Activated B cell treated with CpG ODN at 0.5 μM for 24 hours (primary cell): Measurements from ENCODE around the gene IL36RN. TPM values are rescaled to one million over a fixed set of nuclear protein-coding genes. Genes with fewer than 3 reads are reported as not detected.

Experiments
- ATAC-seq: fragments of 200-7000 bp; cut with Tn5 transposase; one replicate; pipeline ENCODE4 v1.10.0; 2021; ENCODE audit warnings: low read depth, mild to moderate bottlenecking, moderate library complexity
- CTCF ChIA-PET: fragments of 350-600 bp; sonication (Branson Sonifier 250); formaldehyde crosslinking; loops from one replicate; lab custom pipeline; 2021; ENCODE audit warnings: antibody characterized with exemption; lab: Charles Lee
- POLR2A ChIA-PET: fragments of 350-600 bp; sonication (Branson Sonifier 250); formaldehyde crosslinking; loops from one replicate; lab custom pipeline; 2021; ENCODE audit warnings: antibody characterized with exemption; lab: Charles Lee
- DNase-seq: peaks from one replicate; pipeline ENCODE4 v3.0.0; 2022
- H3K27ac Mint-ChIP-seq: one replicate; pipeline ENCODE4 v1.8.0; 2020; ENCODE audit warnings: mixed read lengths
- H3K27me3 Mint-ChIP-seq: one replicate; pipeline ENCODE4 v1.8.0; 2021; ENCODE audit warnings: mixed read lengths
- H3K36me3 Mint-ChIP-seq: one replicate; pipeline ENCODE4 v1.8.0; 2021; ENCODE audit warnings: low read depth, mixed read lengths
- H3K4me1 Mint-ChIP-seq: one replicate; pipeline ENCODE4 v1.8.0; 2021; ENCODE audit warnings: mixed read lengths
- H3K4me3 Mint-ChIP-seq: one replicate; pipeline ENCODE4 v1.8.0; 2020; ENCODE audit warnings: mild to moderate bottlenecking, mixed read lengths
- H3K9me3 Mint-ChIP-seq: one replicate; pipeline ENCODE4 v1.8.0; 2020; ENCODE audit warnings: mixed read lengths
- intact Hi-C: fragments of 100-400 bp; cut with micrococcal nuclease; formaldehyde crosslinking; loops from one replicate; pipeline ENCODE4 v1.15.1; 2024
- total RNA-seq: library from RNA; stranded (reverse); gene quantifications from 2 replicates; pipeline ENCODE4 v1.2.3, GENCODE V29; 2022
- TF ChIP-seq, protein P1 (sequence below): fragments of 200-600 bp; IDR thresholded peaks from one replicate; pipeline ENCODE4 v1.8.0; 2022; ENCODE audit warnings: antibody characterized with exemption, mild to moderate bottlenecking

IL36RN gene
- total RNA-seq, 1 donor from 2014 or later = not detected

DNA sequence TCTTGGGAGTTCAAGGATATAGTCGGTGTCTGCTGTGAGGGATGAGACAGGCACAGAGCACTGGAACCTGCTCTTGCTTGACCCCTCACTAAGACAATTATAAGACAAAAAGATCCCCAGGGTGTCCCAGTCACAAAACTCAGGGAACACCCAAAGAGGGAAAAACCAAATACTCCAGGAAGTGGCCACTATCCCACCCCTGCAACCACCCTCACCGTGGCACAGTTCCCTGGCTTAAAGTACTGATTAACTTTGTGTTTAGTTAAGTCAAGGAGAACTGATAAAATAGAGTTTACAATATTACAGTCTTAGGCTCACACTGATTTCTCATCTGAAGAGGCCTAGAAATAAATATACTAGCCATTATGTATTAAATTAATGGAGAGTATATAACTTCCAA lies 19.8 kb upstream of the IL36RN start:
- DNase-seq (no peak), ATAC-seq (no peak)
- H3K4me3 Mint-ChIP-seq = no peak overlapping the region
- H3K4me1 Mint-ChIP-seq = no peaks in the 10 kb centered on the region
- intact Hi-C loops = no loop called here
- H3K9me3 Mint-ChIP-seq = peaks cover 4% of the 10 kb centered on the region
- no peak overlapping the region for H3K27ac Mint-ChIP-seq
- peaks cover 21% of the 10 kb centered on the region for H3K27me3 Mint-ChIP-seq
- TF ChIP-seq, protein P1, sequence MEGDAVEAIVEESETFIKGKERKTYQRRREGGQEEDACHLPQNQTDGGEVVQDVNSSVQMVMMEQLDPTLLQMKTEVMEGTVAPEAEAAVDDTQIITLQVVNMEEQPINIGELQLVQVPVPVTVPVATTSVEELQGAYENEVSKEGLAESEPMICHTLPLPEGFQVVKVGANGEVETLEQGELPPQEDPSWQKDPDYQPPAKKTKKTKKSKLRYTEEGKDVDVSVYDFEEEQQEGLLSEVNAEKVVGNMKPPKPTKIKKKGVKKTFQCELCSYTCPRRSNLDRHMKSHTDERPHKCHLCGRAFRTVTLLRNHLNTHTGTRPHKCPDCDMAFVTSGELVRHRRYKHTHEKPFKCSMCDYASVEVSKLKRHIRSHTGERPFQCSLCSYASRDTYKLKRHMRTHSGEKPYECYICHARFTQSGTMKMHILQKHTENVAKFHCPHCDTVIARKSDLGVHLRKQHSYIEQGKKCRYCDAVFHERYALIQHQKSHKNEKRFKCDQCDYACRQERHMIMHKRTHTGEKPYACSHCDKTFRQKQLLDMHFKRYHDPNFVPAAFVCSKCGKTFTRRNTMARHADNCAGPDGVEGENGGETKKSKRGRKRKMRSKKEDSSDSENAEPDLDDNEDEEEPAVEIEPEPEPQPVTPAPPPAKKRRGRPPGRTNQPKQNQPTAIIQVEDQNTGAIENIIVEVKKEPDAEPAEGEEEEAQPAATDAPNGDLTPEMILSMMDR = no peak
- ChIA-PET POLR2A (no interaction called here), CTCF (no interaction called here)
- H3K36me3 Mint-ChIP-seq = no peaks in the 10 kb centered on the region

DNA sequence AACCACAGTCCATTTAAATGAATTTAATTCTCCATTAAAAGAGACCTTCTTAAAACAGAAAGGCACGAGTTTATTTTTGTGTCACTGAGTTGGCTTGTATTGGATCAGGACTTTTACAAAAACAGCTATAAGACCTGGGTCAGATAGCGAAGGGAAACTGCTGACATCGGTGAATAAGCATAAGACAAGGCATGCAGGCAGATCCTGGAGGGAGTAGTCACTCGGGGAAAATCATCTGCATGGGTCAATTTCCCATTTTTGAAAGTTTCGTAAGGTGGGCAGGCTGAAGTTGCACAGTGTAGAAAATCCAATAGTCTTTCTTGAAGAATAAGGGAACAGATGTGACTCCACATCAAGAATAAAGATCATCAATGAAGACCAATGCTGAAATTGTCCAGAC lies 19.3 kb upstream of the IL36RN start:
- intact Hi-C loops = no loop called here
- H3K27ac Mint-ChIP-seq = no peak overlapping the region
- H3K36me3 Mint-ChIP-seq = no peaks in the 10 kb centered on the region
- DNase-seq (no peak), ATAC-seq (no peak)
- H3K4me3 Mint-ChIP-seq = no peak overlapping the region
- TF ChIP-seq, protein P1 = no peak
- ChIA-PET CTCF (no interaction called here), POLR2A (no interaction called here)
- no peaks in the 10 kb centered on the region for H3K4me1 Mint-ChIP-seq
- H3K27me3 Mint-ChIP-seq = peaks cover 20% of the 10 kb centered on the region
- peaks cover 4% of the 10 kb centered on the region for H3K9me3 Mint-ChIP-seq

DNA sequence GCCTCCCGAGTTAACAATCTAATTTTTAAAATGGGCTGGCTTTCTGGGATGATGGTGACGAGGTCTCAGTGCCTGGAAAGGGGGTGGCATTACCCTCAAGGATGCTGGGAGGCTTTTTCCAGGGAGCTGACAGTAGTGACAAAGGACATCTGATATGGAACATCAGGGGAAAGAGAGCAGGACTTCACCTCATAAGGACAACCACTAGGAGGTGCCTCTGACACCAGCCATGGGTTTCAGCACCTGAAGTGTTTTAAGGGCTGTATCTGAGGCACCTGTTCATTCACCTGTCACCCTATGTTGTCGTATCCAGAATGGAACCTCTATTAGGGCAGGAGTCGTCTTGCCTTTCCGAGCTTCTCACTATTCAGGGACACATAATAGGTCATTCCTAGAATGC lies 17.1 kb upstream of the IL36RN start:
- H3K9me3 Mint-ChIP-seq = peaks cover 4% of the 10 kb centered on the region
- TF ChIP-seq, protein P1 = no peak
- no peak overlapping the region for H3K27ac Mint-ChIP-seq
- intact Hi-C loops = no loop called here
- peaks cover 19% of the 10 kb centered on the region for H3K27me3 Mint-ChIP-seq
- DNase-seq (no peak), ATAC-seq (no peak)
- H3K4me1 Mint-ChIP-seq = no peaks in the 10 kb centered on the region
- no peak overlapping the region for H3K4me3 Mint-ChIP-seq
- POLR2A ChIA-PET = interaction anchor here (0.6 kb wide), 1 partner anchor 321 kb away, joined by 3 read pairs; no protein-coding TSS in a partner anchor
- CTCF ChIA-PET = no interaction called here
- H3K36me3 Mint-ChIP-seq = no peaks in the 10 kb centered on the region

DNA sequence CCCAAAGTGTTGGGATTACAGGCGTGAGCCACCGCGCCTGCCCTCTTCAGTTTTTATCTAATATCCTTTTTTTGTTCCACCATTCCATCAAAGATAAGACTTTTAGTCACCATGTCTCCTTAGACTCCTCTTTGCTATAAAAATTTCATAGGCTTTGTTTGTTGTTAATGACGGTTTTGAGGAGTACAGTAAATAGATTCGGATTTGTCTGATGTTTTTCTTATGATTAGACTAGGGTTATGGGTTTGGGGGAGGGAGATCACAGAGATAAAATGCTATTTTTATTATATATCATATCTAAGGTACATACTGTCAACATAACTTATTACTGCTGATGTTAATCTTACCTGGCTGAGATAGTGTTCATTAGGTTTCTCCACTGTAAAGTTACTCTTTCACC lies 12.5 kb upstream of the IL36RN start:
- Mint-ChIP-seq H3K4me3 (no peak overlapping the region), H3K27me3 (peaks cover 23% of the 10 kb centered on the region), H3K9me3 (peaks cover 8% of the 10 kb centered on the region), H3K36me3 (no peaks in the 10 kb centered on the region), H3K4me1 (no peaks in the 10 kb centered on the region), H3K27ac (no peak overlapping the region)
- TF ChIP-seq, protein P1 = no peak
- ChIA-PET CTCF (no interaction called here), POLR2A (no interaction called here)
- ATAC-seq (no peak), DNase-seq (no peak)
- intact Hi-C loops = no loop called here

DNA sequence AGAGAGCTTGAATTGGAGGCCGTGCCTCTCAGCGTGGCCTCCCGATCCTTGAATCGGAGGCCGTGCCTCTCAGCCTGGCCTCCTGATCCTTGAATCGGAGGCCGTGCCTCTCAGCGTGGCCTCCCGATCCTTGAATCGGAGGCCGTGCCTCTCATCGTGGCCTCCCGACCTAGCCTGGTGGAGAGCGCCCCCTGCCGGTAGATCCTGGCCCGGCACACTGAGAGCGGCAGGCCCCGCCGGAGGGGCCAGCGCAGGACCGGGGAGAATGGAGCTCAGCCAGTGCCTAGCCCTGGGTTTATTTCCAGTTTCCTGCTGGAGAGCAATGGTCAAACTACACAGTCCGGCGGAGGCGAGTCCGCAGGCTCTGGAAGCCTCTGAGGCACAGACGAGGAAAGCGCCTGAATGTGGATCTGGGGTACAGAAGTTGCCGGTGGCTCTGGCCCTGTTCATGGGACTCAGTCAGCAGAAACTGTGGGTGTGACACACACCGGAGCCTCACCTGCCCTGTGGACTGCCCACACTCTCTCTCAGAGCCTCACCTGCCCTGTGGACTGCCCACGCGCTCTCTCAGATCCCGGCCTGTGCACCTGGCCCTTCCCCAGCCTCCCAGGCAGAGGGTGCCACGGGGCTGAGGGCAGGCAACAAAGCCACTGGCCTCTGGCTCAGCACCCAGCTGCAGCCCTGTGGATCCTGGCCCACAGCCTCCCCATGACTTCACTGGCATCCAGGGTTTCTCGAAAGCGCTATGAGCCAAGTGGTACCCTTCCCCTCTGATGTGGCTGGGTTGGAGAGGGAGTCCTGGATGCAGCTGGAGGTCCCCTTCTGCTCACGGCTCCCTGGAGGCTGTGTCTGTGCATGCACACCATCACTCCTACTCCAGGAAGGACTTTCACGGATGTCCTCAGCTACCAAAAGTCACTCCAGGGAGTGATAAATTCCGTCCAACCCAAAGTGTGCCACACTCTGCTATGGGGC lies 7.8 kb upstream of the IL36RN start:
- intact Hi-C loops = no loop called here
- H3K9me3 Mint-ChIP-seq = peaks cover 30% of the 10 kb centered on the region
- TF ChIP-seq, protein P1 = no peak

More for the DNA sequence above, 7.8 kb upstream of the IL36RN start:
- POLR2A ChIA-PET = no interaction called here
- ATAC-seq = no peak
- Mint-ChIP-seq H3K27ac (no peak overlapping the region), H3K27me3 (peaks cover 24% of the 10 kb centered on the region), H3K36me3 (no peaks in the 10 kb centered on the region), H3K4me3 (no peak overlapping the region), H3K4me1 (no peaks in the 10 kb centered on the region)
- DNase-seq = no peak
- CTCF ChIA-PET = no interaction called here
